Activated CD8-positive, alpha-beta memory T cell treated with anti-CD3 and anti-CD28 coated beads, Interleukin-2, amount 50 U/mL, for 48 hours (primary cell): ENCODE results near the gene MPND.

Experiments used
- DNase-seq: peaks from one replicate; pipeline ENCODE4 v3.0.0-alpha.2; 2020

Gene MPND

GRCh38 chr19:4350111-4350510, 6.7 kb downstream of the MPND start:
- no peak for DNase-seq

DNA sequence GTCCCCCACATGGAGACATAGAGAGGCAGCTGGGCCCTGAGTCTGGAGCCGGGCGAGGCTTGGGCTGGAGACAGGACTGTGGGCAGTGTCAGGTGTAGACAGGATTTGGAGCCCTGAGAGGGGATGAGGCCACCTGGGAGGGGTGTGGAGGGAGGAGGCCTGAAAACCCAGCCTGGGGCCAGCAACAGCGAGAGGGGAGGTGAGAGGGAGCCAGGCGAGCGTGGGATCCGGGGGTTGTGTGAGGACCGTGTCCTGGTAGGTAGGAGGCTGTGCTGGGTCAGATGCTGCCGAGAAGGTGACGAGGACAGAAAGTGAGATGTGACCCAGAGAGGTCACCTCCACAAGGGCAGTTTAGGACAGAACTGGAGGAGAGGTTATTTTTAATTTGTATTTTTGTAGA, 7.4 kb downstream of the MPND start:
- DNase-seq = no peak

DNA sequence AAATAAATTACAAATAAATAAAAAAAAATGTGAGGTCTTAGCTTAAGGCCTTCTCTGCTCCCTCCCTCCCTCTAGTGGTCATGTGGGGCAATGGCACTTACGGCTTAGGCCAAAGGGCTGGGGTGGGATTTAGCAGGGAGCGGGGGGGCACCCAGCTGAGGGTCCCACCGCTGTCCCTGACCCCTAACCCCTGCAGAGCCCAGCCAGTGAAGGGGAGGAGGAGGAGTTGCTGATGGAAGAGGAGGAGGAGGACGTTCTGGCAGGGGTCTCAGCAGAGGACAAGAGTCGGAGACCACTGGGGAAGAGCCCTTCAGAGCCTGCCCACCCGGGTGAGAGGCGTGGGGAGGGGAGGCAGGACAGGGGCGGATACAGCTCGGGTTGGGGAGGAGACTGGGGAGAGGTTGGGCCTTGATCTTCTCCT, 9.3 kb downstream of the MPND start:
- DNase-seq = no peak

DNA sequence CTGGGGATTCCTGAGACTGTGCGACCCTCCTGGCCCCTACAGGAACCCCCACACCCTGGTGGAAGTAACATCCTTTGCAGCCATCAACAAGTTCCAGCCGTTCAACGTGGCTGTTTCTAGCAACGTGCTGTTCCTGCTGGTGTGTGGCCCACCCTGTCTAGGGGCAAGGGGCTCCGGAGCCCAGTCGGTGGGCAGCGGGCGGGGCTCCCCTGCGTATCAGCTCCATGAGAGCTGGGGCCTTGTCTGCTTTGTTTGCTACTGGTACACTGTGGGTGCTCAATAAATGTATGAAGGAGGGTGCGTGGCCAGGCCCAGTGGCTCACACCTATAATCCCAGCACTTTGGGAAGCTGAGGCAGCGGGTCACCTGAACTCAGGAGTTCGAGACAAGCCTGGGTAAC, 10.9 kb downstream of the MPND start:
- no peak for DNase-seq

DNA sequence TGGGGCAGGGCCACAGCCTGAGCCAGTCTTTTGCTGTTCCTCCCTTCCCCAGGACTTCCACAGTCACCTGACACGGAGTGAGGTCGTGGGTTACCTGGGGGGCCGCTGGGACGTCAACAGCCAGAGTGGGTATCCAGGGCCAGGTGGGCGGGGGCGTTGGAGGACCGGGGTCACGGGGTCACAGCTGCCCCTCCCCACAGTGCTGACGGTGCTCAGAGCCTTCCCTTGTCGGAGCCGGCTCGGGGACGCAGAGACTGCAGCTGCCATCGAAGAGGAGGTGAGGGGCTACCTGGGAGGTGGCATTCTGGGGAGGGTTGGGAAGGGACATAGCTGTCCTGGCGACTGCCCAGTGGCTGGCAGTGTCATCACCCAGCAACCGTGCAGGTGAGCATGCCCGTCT, 11.5 kb downstream of the MPND start:
- DNase-seq = no peak

- DNase-seq = no peak
Observed at GRCh38 chr19:4357095-4357797, 13.9 kb downstream of the MPND start.

DNA sequence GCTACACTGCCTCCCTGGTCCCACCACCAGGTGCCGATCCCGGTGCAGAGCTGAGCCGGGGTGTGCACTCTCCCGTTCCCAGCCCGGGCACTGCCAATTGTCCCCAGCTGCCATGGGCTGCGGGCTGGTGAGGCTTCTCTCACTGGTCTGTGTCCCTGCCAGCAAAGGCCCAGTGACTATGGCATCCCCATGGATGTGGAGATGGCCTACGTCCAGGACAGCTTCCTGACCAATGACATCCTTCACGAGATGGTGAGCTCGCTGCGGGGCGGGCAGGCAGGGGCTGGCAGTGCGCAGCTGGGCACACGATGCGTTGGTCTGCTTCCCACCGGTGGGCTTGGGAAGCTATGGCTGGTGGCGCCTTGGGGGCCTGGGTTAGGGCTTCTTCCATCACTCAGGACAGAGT, 14.6 kb downstream of the MPND start:
- DNase-seq = no peak

GRCh38 chr19:4358709-4359626, 15.6 kb downstream of the MPND start:
- DNase-seq = no peak

DNA sequence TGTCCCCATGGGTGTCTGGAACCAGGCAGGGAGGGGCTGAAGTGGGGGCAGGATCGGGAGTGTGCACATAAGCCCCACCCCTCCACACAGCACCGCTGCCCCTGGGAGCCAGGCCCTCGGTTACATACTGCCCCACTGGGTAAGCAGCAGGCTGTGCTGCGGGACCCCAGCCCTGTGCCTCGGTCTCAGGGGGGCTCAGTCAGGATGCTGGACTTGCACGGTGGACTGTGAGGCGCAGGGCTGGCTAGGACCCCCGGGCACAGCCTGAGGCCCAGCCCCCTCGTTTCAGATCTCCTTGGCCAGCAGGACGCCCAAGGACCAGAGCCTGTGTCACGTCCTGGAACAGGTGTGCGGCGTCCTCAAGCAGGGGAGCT, 16.3 kb downstream of the MPND start:
- DNase-seq = no peak

- DNase-seq = no peak
Observed at GRCh38 chr19:4360081-4360569, 16.8 kb downstream of the MPND start.

DNA sequence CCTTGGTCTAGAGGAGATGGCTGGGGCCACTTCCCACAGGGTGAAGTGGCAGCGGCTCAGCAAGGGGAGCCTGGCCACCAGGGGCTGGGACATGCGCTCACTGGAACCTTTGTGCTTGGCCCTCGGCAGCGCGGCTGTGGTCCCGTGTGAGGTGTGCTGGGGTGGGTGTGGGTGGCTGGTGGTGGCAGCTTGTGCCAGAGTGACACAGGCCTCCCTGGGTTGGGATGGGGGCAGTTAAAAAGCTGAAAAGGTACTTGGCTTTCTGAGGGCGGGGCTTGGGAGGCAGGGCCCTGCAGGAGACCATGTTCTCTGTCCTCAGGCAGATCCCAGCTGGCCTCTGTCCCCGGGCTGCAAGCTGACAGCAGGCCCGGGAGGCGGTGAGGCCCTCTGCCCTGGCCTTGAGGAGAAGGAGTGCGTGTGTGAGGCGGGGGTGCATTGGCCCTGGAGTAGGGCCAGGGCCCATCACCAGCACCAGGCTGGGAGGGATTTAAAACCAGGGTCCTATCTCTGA, 17.3 kb downstream of the MPND start:
- DNase-seq = no peak

- no peak for DNase-seq
Observed at GRCh38 chr19:4361152-4362046, 18.0 kb downstream of the MPND start.

GRCh38 chr19:4362101-4362828, 18.9 kb downstream of the MPND start:
- DNase-seq = no peak

DNA sequence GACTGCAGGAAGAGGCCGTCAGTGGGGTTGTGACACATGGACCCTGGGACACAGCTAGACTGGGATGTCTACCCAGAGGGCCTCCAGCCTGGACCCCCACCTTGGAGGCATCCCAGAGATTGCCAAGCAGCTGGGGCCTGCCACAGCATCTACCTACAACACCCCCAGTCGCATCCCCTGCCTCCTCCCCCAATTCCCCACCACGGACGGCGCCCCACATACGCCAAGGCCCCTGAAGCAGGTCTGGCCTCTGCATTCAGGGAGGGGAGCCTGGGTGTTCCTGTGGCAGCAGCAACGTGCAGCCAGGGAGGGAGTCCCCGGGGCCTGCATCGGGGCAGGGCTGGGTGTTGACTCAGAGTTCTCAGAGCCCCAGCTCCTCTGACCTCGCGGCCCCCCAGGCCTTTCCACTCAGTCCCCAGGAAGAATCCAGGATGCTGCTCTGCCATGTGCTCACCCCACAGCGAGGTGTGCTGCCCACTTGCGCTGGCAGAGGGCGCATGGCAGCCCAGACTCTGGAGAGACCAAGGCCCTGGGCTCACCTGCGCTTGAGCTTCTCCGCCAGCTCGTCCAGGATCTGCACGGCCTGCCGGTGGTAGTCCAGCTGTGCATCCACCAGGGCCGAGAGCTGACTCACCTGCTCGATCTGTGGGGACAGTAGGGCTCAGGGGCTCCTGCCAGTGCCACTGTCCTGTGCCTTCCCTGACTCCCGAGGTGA, 19.6 kb downstream of the MPND start:
- no peak for DNase-seq

DNA sequence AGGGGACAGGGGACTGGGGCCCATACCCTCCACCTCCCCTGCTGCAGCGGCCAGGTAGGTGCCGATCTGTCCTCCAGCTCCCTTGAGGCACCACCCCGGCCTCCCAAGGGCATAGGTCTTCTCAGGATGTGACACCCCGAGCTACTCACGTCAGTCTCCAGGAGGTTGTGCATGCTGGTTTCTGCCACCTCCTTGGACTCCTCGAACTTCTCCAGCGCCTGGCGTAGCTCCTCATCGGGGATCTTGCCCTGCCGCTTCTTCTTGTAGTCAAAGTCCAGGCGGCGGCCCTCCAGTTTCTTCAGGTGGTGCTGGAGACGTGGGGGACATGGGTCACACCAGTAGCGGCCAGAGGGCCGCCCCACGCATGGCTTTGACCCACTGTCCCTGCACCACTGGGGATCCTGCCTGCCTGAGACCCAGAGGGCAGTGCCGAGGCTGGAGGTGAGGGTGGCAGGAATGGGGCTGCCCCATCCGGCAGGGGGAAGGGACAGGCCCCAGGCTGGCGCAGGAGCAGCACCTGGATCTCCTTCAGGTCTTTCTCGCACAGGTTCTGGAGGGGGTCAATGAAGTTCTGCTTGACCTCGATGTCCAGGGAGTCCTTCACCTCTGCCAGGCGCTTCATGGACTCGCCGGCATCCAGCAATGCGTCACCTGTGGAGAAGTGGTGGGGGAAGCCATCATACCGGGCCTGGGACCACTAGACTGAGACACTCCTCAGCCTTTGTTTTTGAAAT, 20.4 kb downstream of the MPND start:
- DNase-seq = no peak

DNA sequence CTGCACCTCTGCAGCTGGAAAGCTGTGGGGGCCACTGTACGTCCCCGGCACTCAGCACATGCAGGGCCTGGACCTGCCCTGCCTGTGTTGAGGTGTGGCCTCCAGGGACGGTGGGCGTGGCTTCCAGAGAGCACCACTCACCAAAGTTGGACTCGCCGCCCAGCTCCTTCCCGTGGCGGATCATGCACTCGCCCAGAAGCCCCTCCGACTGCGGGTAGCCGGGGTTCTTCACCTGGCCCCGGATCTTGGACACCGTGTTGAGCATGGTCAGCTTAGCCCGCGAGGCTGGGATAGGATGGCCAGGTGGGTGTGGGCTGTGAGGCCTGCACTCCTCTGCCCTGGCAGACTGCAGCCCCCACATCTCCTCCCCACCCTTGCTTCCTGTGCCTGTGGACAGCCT, 22.0 kb downstream of the MPND start:
- no peak for DNase-seq

DNA sequence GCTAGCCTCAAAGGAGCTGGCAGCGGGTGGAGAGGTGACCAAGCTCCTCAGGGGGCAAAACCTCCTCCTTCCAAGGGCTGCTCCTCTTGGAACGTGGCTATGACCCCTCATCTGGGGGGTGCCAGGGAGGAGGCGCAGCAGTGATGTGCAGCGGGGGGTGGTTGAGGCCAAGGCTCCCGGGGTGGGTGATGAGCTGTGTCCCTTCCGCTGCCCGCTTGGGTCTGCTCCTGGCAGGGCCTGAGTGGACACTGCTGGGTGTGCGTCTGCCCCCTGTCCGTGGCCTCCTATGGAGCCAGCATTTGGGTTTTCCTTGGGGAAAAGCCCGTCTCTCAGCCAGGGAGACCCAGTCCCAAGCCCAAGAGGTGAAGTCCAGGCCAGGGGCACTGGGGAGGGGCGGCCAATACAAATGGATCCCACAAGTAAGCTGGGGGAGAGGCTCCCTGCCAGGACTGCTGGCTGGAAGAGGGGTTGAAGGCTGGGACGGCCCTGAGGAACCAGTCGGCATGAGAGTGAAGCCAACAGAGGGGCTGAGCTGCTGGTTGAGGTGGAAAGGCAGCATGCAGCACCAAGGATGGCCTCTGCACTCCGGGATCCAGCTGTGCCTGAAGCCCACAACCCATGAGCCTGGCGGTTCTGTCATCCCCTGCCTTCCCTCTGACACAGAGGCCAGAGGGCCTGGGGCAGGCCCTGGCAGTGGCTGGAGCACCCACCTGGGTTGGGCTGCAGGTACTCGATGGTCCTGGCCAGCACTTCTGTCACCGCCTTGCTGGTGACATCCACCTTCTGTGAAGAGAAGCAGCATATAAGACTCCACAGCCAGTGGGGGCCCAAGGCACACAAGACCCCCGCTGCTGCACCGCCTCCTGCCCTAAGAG, 22.7 kb downstream of the MPND start:
- no peak for DNase-seq

GRCh38 chr19:4366666-4367335, 23.4 kb downstream of the MPND start:
- DNase-seq = no peak

GRCh38 chr19:4367336-4367723, 24.0 kb downstream of the MPND start:
- no peak for DNase-seq
